Mesendoderm (in vitro differentiated cells): ENCODE data around the gene KCNMB2.

Source experiments
- DNase-seq: peaks from one replicate; pipeline ENCODE4 v3.0.0; 2013
- H2AK5ac ChIP-seq: 2 replicates; pipeline ENCODE4 v1.6.1; 2013; ENCODE audit warnings: low read length, inconsistent platforms
- H2BK120ac ChIP-seq: 2 replicates; pipeline ENCODE4 v1.6.1; 2013; ENCODE audit warnings: low read depth, mild to moderate bottlenecking, low read length, moderate library complexity, mixed read lengths
- H2BK15ac ChIP-seq: replicated peaks from 2 replicates; pipeline ENCODE4 v1.6.1; 2013; ENCODE audit warnings: low read depth, mild to moderate bottlenecking, moderate library complexity
- H2BK5ac ChIP-seq: 2 replicates; pipeline ENCODE4 v1.6.1; 2013; ENCODE audit warnings: low read length, inconsistent platforms
- H3K18ac ChIP-seq: 2 replicates; pipeline ENCODE4 v1.6.1; 2013; ENCODE audit warnings: mild to moderate bottlenecking, low read length, mixed read lengths
- H3K23ac ChIP-seq: one replicate; pipeline ENCODE4 v1.6.1; 2013; ENCODE audit warnings: low read length
- H3K27ac ChIP-seq: 2 replicates; pipeline ENCODE4 v1.5.1; 2013; ENCODE audit warnings: low read depth, mild to moderate bottlenecking, inconsistent platforms, low read length, moderate library complexity
- H3K27me3 ChIP-seq: 2 replicates; pipeline ENCODE4 v1.6.1; 2013; ENCODE audit warnings: low read length, control low read depth, mild to moderate bottlenecking, inconsistent platforms; ENCODE audit not compliant: insufficient read depth, poor library complexity
- H3K36me3 ChIP-seq: 2 replicates; pipeline ENCODE4 v1.6.1; 2013; ENCODE audit warnings: low read length, inconsistent platforms; ENCODE audit not compliant: control insufficient read depth, insufficient read depth
- H3K4ac ChIP-seq: one replicate; pipeline ENCODE4 v1.6.1; 2013; ENCODE audit warnings: low read depth, mild to moderate bottlenecking, low read length, moderate library complexity
- H3K4me1 ChIP-seq: 2 replicates; pipeline ENCODE4 v1.6.1; 2013; ENCODE audit warnings: low read depth, low read length, inconsistent platforms; ENCODE audit not compliant: control insufficient read depth
- H3K4me2 ChIP-seq: 2 replicates; pipeline ENCODE4 v1.6.1; 2013; ENCODE audit warnings: low read length
- H3K4me3 ChIP-seq: 2 replicates; pipeline ENCODE4 v1.5.1; 2013; ENCODE audit warnings: mild to moderate bottlenecking, low read length
- H3K56ac ChIP-seq: one replicate; pipeline ENCODE4 v1.6.1; 2013; ENCODE audit warnings: low read length
- H3K79me1 ChIP-seq: 2 replicates; pipeline ENCODE4 v1.6.1; 2013; ENCODE audit warnings: low read length, inconsistent platforms
- H3K79me2 ChIP-seq: 2 replicates; pipeline ENCODE4 v1.6.1; 2013; ENCODE audit warnings: mild to moderate bottlenecking, low read length; ENCODE audit not compliant: control insufficient read depth, insufficient read depth
- H3K9ac ChIP-seq: 2 replicates; pipeline ENCODE4 v1.6.1; 2013; ENCODE audit warnings: low read length, inconsistent platforms
- H4K5ac ChIP-seq: one replicate; pipeline ENCODE4 v1.6.1; 2013; ENCODE audit warnings: low read length
- H4K8ac ChIP-seq: one replicate; pipeline ENCODE4 v1.6.1; 2013; ENCODE audit warnings: low read depth, mild to moderate bottlenecking, control low read depth, low read length, moderate library complexity
- WGBS: extraction: QIAGEN DNeasy Blood & Tissue Kit; methylation state at CpG from one replicate; pipeline ENCODE4 v1.1.7; 2013; ENCODE audit warnings: low lambda C conversion rate, missing lambda C conversion rate; ENCODE audit not compliant: insufficient coverage; ENCODE audit errors: extremely low coverage; 5-methylcytosine and 5-hydroxymethylcytosine counted together

KCNMB2 gene

GRCh38 chr3:178709051-178709450, 172.8 kb downstream of the KCNMB2 start:
- no CpG with 5 or more reads among the region's 6 CpGs for WGBS
- Histone ChIP-seq H4K8ac (no peak overlapping the region), H3K4me2 (no peak overlapping the region), H3K27ac (no peak overlapping the region), H2BK15ac (no peak overlapping the region), H2BK5ac (no peak overlapping the region), H2BK120ac (no peak overlapping the region), H3K4me3 (no peak overlapping the region), H3K79me2 (no peaks in the 10 kb centered on the region), H3K4ac (no peak overlapping the region), H3K56ac (no peak overlapping the region), H3K79me1 (no peaks in the 10 kb centered on the region), H3K18ac (no peak overlapping the region), H4K5ac (no peak overlapping the region), H3K23ac (no peak overlapping the region), H3K4me1 (no peaks in the 10 kb centered on the region), H3K27me3 (no peaks in the 10 kb centered on the region), H2AK5ac (no peak overlapping the region), H3K9ac (no peak overlapping the region), H3K36me3 (no peaks in the 10 kb centered on the region)
- peak; percentile 14 for DNase-seq

- no peaks in the 10 kb centered on the region for H3K79me2 ChIP-seq
Observed at GRCh38 chr3:178711753-178712152, 175.5 kb downstream of the KCNMB2 start.

GRCh38 chr3:178712247-178712646, 176.0 kb downstream of the KCNMB2 start:
- H2AK5ac ChIP-seq: no peak overlapping the region
- no peak overlapping the region for H3K4me2 ChIP-seq
- no peak overlapping the region for H3K27ac ChIP-seq
- H2BK5ac ChIP-seq: no peak overlapping the region
- no peaks in the 10 kb centered on the region for H3K4me1 ChIP-seq
- no peak overlapping the region for H2BK15ac ChIP-seq
- no peak overlapping the region for H3K56ac ChIP-seq
- H3K79me1 ChIP-seq: no peaks in the 10 kb centered on the region
- no peak overlapping the region for H4K5ac ChIP-seq
- H3K79me2 ChIP-seq: no peaks in the 10 kb centered on the region
- no peak overlapping the region for H3K18ac ChIP-seq
- H3K27me3 ChIP-seq: no peaks in the 10 kb centered on the region
- H3K23ac ChIP-seq: no peak overlapping the region
- H3K36me3 ChIP-seq: no peaks in the 10 kb centered on the region
- DNase-seq: no peak
- WGBS: no CpG with 5 or more reads among the region's 5 CpGs
- H4K8ac ChIP-seq: no peak overlapping the region
- no peak overlapping the region for H3K4me3 ChIP-seq
- no peak overlapping the region for H3K9ac ChIP-seq
- no peak overlapping the region for H3K4ac ChIP-seq
- H2BK120ac ChIP-seq: no peak overlapping the region

More at GRCh38 chr3:178711753-178712152, 175.5 kb downstream of the KCNMB2 start:
- no peaks in the 10 kb centered on the region for H3K4me1 ChIP-seq
- no peaks in the 10 kb centered on the region for H3K27me3 ChIP-seq
- H2BK15ac ChIP-seq: no peak overlapping the region
- H3K4ac ChIP-seq: no peak overlapping the region
- H3K4me3 ChIP-seq: no peak overlapping the region
- no peak for DNase-seq
- H3K23ac ChIP-seq: no peak overlapping the region
- H3K79me1 ChIP-seq: no peaks in the 10 kb centered on the region
- H3K27ac ChIP-seq: no peak overlapping the region
- H3K18ac ChIP-seq: no peak overlapping the region
- H3K9ac ChIP-seq: no peak overlapping the region
- no peak overlapping the region for H4K8ac ChIP-seq
- no peaks in the 10 kb centered on the region for H3K36me3 ChIP-seq
- no CpG with 5 or more reads among the region's 3 CpGs for WGBS
- no peak overlapping the region for H3K4me2 ChIP-seq
- H2BK120ac ChIP-seq: no peak overlapping the region
- no peak overlapping the region for H3K56ac ChIP-seq
- no peak overlapping the region for H2AK5ac ChIP-seq
- H2BK5ac ChIP-seq: no peak overlapping the region
- no peak overlapping the region for H4K5ac ChIP-seq

- Histone ChIP-seq H2AK5ac (no peak overlapping the region), H3K4ac (no peak overlapping the region), H3K56ac (no peak overlapping the region), H4K8ac (no peak overlapping the region), H2BK120ac (no peak overlapping the region), H2BK15ac (no peak overlapping the region), H4K5ac (no peak overlapping the region), H3K23ac (no peak overlapping the region), H3K27me3 (no peaks in the 10 kb centered on the region), H3K79me1 (no peaks in the 10 kb centered on the region), H2BK5ac (no peak overlapping the region), H3K79me2 (no peaks in the 10 kb centered on the region), H3K4me3 (no peak overlapping the region), H3K4me2 (no peak overlapping the region), H3K18ac (no peak overlapping the region), H3K36me3 (no peaks in the 10 kb centered on the region), H3K9ac (no peak overlapping the region), H3K27ac (no peak overlapping the region), H3K4me1 (no peaks in the 10 kb centered on the region)
- DNase-seq: no peak
- no CpG with 5 or more reads among the region's 4 CpGs for WGBS
Observed at GRCh38 chr3:178714925-178715832, 178.9 kb downstream of the KCNMB2 start.

GRCh38 chr3:178718995-178719635, 182.9 kb downstream of the KCNMB2 start:
- H3K36me3 ChIP-seq: no peaks in the 10 kb centered on the region
- no peak overlapping the region for H4K5ac ChIP-seq
- H3K27ac ChIP-seq: no peak overlapping the region
- no peak overlapping the region for H3K4me3 ChIP-seq
- WGBS: no CpG with 5 or more reads among the region's 1 CpG
- H3K9ac ChIP-seq: no peak overlapping the region
- H3K79me2 ChIP-seq: no peaks in the 10 kb centered on the region
- no peak overlapping the region for H2AK5ac ChIP-seq
- H3K27me3 ChIP-seq: no peaks in the 10 kb centered on the region
- no peak overlapping the region for H4K8ac ChIP-seq
- no peaks in the 10 kb centered on the region for H3K4me1 ChIP-seq
- no peak for DNase-seq
- H3K79me1 ChIP-seq: no peaks in the 10 kb centered on the region
- H3K4ac ChIP-seq: no peak overlapping the region
- H3K23ac ChIP-seq: no peak overlapping the region
- no peak overlapping the region for H2BK15ac ChIP-seq
- H2BK5ac ChIP-seq: no peak overlapping the region
- no peak overlapping the region for H3K4me2 ChIP-seq
- H3K18ac ChIP-seq: no peak overlapping the region
- H2BK120ac ChIP-seq: no peak overlapping the region
- H3K56ac ChIP-seq: no peak overlapping the region
